K562 (cell line): ENCODE data around the gene MEGF11.

ENCODE experiments used
- CREB1 ChIP-seq, 2 experiments: sonication (generic) in 1 of 2; formaldehyde crosslinking in 1 of 2; IDR thresholded peaks; 2 replicates each; pipeline versions ENCODE4 v1.6.1 to v1.8.0; 2012 to 2022; ENCODE audit warnings: inconsistent platforms in 1 of 2, mild to moderate bottlenecking in 1 of 2, missing genetic modification reagents in 1 of 2, moderate library complexity in 1 of 2
- EZH2 ChIP-seq: IDR thresholded peaks from 2 replicates; pipeline ENCODE4 v1.6.1; 2012; ENCODE audit warnings: low read depth, mild to moderate bottlenecking, inconsistent platforms, low read length, borderline replicate concordance
- HMGXB4 ChIP-seq: sonication (generic); formaldehyde crosslinking; IDR thresholded peaks from 2 replicates; pipeline ENCODE4 v1.8.1; 2023; ENCODE audit warnings: mild to moderate bottlenecking, missing genetic modification reagents
- RERE ChIP-seq: sonication (generic); formaldehyde crosslinking; IDR thresholded peaks from 2 replicates; pipeline ENCODE4 v1.8.0; 2023; ENCODE audit warnings: missing genetic modification reagents, mild to moderate bottlenecking, borderline replicate concordance
- SFPQ ChIP-seq: fragments of 200-400 bp; formaldehyde crosslinking; IDR thresholded peaks from 2 replicates; pipeline ENCODE4 v1.6.1; 2017; ENCODE audit warnings: mild to moderate bottlenecking, low read depth, low read length, moderate library complexity
- ZNF140 ChIP-seq: fragments of 250-450 bp; sonication (Bioruptor Pico); IDR thresholded peaks from 2 replicates; pipeline ENCODE4 v1.8.0; 2021; ENCODE audit warnings: moderate library complexity, mild to moderate bottlenecking, inconsistent platforms
- ZNF232 ChIP-seq: sonication (generic); formaldehyde crosslinking; IDR thresholded peaks from 2 replicates; pipeline ENCODE4 v1.8.0; 2022; ENCODE audit warnings: mild to moderate bottlenecking, missing genetic modification reagents

GRCh38 chr15:65914386-65914785 is 339.2 kb downstream of the MEGF11 start:
- no peak for TF ChIP-seq ZNF140 (CRISPR knock-in tag)
- no peak for TF ChIP-seq HMGXB4 (CRISPR knock-in tag)
- no peak for TF ChIP-seq SFPQ
- TF ChIP-seq CREB1 (IDR thresholded peaks at IDR 0.05), result no peak
- TF ChIP-seq CREB1 (CRISPR knock-in tag; IDR thresholded peaks at IDR 0.05), result no peak
- no peak for TF ChIP-seq RERE (CRISPR knock-in tag)
- no peak for TF ChIP-seq ZNF232 (CRISPR knock-in tag)
- TF ChIP-seq EZH2, result no peak
